A673 (cell line): ENCODE data around the gene PDGFC.

Experiments used
- CTCF ChIP-seq: fragments of 300-800, 200-600 bp; sonication (generic); conservative IDR thresholded peaks from 2 replicates; pipeline ENCODE4 v1.5.1; 2017; ENCODE audit warnings: low read depth, mild to moderate bottlenecking, antibody characterized with exemption, low read length, moderate library complexity, mixed read lengths
- EZH2 ChIP-seq: fragments of 200-600 bp; sonication (generic); IDR thresholded peaks from 2 replicates; pipeline ENCODE4 v1.6.1; 2017; ENCODE audit warnings: borderline replicate concordance, low read depth, mild to moderate bottlenecking, mixed read lengths, antibody characterized with exemption, low read length; ENCODE audit not compliant: poor library complexity, severe bottlenecking

- TF ChIP-seq CTCF, result no peak
- TF ChIP-seq EZH2, result no peak
Observed at GRCh38 chr4:156838761-156839160, 132.8 kb downstream of the PDGFC start.
